GM21526 (cell line): ENCODE measurements around the gene GPR155.
A peak's percentile ranks its signal among the peaks of the same experiment; 100 is the strongest.

Experiments used
- ATAC-seq: cut with Tn5 transposase; IDR thresholded peaks from one replicate; pipeline ENCODE4 v1.9.1; 2021; ENCODE audit warnings: moderate library complexity; ENCODE audit not compliant: unreplicated experiment, low FRiP score

GPR155 gene

GRCh38 chr2:174486563-174487107, at the start of gene GPR155:
GPR155 (minus strand) TSS chr2:174487029; CDS start chr2:174481956, 5,073 bp downstream.
- ATAC-seq: peak; percentile 55

GRCh38 chr2:174535757-174536703, 49.2 kb upstream of the GPR155 start:
- peak; percentile 70 for ATAC-seq

- no peak for ATAC-seq
These were observed 48.3 kb upstream of the GPR155 start for GRCh38 chr2:174535083-174535482.

GRCh38 chr2:174529916-174530315, 43.1 kb upstream of the GPR155 start:
- no peak for ATAC-seq

GRCh38 chr2:174527959-174528358, 41.1 kb upstream of the GPR155 start:
- ATAC-seq: no peak

GRCh38 chr2:174527101-174527721, 40.4 kb upstream of the GPR155 start:
- no peak for ATAC-seq

GRCh38 chr2:174524527-174524926, 37.7 kb upstream of the GPR155 start:
- no peak for ATAC-seq

- no peak for ATAC-seq
These were observed 35.7 kb upstream of the GPR155 start for GRCh38 chr2:174522553-174522952.

GRCh38 chr2:174518395-174518794, 31.6 kb upstream of the GPR155 start:
- no peak for ATAC-seq

GRCh38 chr2:174516501-174517378, 29.9 kb upstream of the GPR155 start:
- no peak for ATAC-seq

GRCh38 chr2:174512345-174512744, 25.5 kb upstream of the GPR155 start:
- no peak for ATAC-seq

- no peak for ATAC-seq
These were observed 24.9 kb upstream of the GPR155 start for GRCh38 chr2:174511580-174512260.

- ATAC-seq: no peak
These were observed 23.9 kb upstream of the GPR155 start for GRCh38 chr2:174510583-174511189.

- no peak for ATAC-seq
These were observed 16.5 kb upstream of the GPR155 start for GRCh38 chr2:174503161-174503809.

GRCh38 chr2:174499371-174499770, 12.5 kb upstream of the GPR155 start:
- no peak for ATAC-seq

- no peak for ATAC-seq
These were observed 8.7 kb upstream of the GPR155 start for GRCh38 chr2:174495365-174496012.

- peak; percentile 46 for ATAC-seq
These were observed 6.9 kb upstream of the GPR155 start for GRCh38 chr2:174493549-174494331.

- ATAC-seq: peak; percentile 92
These were observed 6.2 kb upstream of the GPR155 start for GRCh38 chr2:174492963-174493431.
